SU-DHL-6 (cell line): Measurements from ENCODE around the gene SLC9A5.

Experiments used
- EZH2phosphoT487 ChIP-seq: fragments of 200-600 bp; sonication (generic), shearing (Covaris generic); conservative IDR thresholded peaks from 2 replicates; pipeline ENCODE4 v1.6.1; 2018; ENCODE audit warnings: mild to moderate bottlenecking, antibody characterized with exemption, low read length, moderate library complexity, mixed read lengths
- TF ChIP-seq, protein P1 (sequence below): fragments of 200-600 bp; sonication (generic); IDR thresholded peaks from one replicate; pipeline ENCODE4 v1.5.1; 2017; ENCODE audit warnings: antibody characterized with exemption, mild to moderate bottlenecking, low read length, moderate library complexity; ENCODE audit not compliant: insufficient read depth, poor library complexity, severe bottlenecking

DNA sequence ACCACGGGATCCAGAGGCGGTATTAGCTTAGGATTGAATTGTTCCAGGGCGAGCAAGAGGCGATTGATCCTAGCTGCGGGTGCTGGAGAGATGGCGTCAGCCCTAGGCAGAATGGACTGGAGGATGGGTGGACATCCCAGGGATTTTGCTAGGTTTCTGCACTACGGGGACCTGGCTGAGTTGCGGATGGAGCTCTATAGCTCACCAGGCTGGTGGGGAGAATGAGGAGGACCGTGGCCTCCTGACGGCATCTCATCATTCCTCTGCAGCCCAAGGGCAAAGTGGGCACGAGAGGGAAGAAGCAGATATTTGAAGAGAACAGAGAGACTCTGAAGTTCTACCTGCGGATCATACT lies 21.2 kb upstream of the SLC9A5 start:
- TF ChIP-seq, protein P1, sequence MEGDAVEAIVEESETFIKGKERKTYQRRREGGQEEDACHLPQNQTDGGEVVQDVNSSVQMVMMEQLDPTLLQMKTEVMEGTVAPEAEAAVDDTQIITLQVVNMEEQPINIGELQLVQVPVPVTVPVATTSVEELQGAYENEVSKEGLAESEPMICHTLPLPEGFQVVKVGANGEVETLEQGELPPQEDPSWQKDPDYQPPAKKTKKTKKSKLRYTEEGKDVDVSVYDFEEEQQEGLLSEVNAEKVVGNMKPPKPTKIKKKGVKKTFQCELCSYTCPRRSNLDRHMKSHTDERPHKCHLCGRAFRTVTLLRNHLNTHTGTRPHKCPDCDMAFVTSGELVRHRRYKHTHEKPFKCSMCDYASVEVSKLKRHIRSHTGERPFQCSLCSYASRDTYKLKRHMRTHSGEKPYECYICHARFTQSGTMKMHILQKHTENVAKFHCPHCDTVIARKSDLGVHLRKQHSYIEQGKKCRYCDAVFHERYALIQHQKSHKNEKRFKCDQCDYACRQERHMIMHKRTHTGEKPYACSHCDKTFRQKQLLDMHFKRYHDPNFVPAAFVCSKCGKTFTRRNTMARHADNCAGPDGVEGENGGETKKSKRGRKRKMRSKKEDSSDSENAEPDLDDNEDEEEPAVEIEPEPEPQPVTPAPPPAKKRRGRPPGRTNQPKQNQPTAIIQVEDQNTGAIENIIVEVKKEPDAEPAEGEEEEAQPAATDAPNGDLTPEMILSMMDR: no peak
- TF ChIP-seq EZH2phosphoT487: no peak
